GM19240 (cell line): ENCODE measurements around the gene NETO2.
A peak's percentile ranks its signal among the peaks of the same experiment; 100 is the strongest.
"Not testable (repeated sequence)": the region's sequence is repeated elsewhere in the genome, so short reads cannot be mapped to it uniquely, and the experiment has no call there.

Experiments
- DNase-seq: peaks from one replicate; pipeline ENCODE4 v3.0.0; 2011; ENCODE audit warnings: low spot score; ENCODE audit not compliant: insufficient read length

NETO2 gene

GRCh38 chr16:47143677-47144558, at the start of gene NETO2:
Gene NETO2 (minus strand): TSS chr16:47143945. CDS start chr16:47143612, 333 bp downstream.
- peak; percentile 34 for DNase-seq

GRCh38 chr16:47182318-47182717, 38.6 kb upstream of the NETO2 start:
- no peak for DNase-seq

GRCh38 chr16:47181066-47181465, 37.3 kb upstream of the NETO2 start:
- DNase-seq = not testable (repeated sequence)

- DNase-seq = no peak
These were observed 36.3 kb upstream of the NETO2 start for GRCh38 chr16:47180073-47180472.

- DNase-seq = no peak
These were observed 31.4 kb upstream of the NETO2 start for GRCh38 chr16:47175152-47175551.

GRCh38 chr16:47162670-47163420, 19.1 kb upstream of the NETO2 start:
- no peak for DNase-seq

- no peak for DNase-seq
These were observed 17.7 kb upstream of the NETO2 start for GRCh38 chr16:47161464-47161863.

- DNase-seq = no peak
These were observed 16.7 kb upstream of the NETO2 start for GRCh38 chr16:47160422-47160821.

- no peak for DNase-seq
These were observed 15.2 kb upstream of the NETO2 start for GRCh38 chr16:47158992-47159391.

GRCh38 chr16:47156680-47157215, 13.0 kb upstream of the NETO2 start:
- DNase-seq = no peak

GRCh38 chr16:47152501-47152900, 8.8 kb upstream of the NETO2 start:
- not testable (repeated sequence) for DNase-seq

GRCh38 chr16:47150067-47150466, 6.3 kb upstream of the NETO2 start:
- DNase-seq = no peak

- DNase-seq = no peak
These were observed 773 bp upstream of the NETO2 start for GRCh38 chr16:47144559-47144877.

GRCh38 chr16:47142821-47143676, 696 bp downstream of the NETO2 start:
- DNase-seq = peak; percentile 59

- DNase-seq = no peak
These were observed 1.3 kb downstream of the NETO2 start for GRCh38 chr16:47142486-47142820.

- peak; percentile 70 for DNase-seq
These were observed 1.8 kb downstream of the NETO2 start for GRCh38 chr16:47141773-47142485.

GRCh38 chr16:47140686-47141085, 3.1 kb downstream of the NETO2 start:
- DNase-seq = no peak

- DNase-seq = no peak
These were observed 4.1 kb downstream of the NETO2 start for GRCh38 chr16:47139561-47140185.

GRCh38 chr16:47137925-47138324, 5.8 kb downstream of the NETO2 start:
- not testable (repeated sequence) for DNase-seq

- no peak for DNase-seq
These were observed 7.5 kb downstream of the NETO2 start for GRCh38 chr16:47136099-47136842.
